IMR-90 (cell line): ENCODE data around the gene TK1.

Source experiments
- MAFK ChIP-seq: IDR thresholded peaks from 2 replicates; pipeline ENCODE4 v1.6.1; 2012; ENCODE audit warnings: low read depth, low read length, improper control_type of control experiment
- POLR2A ChIP-seq: IDR thresholded peaks from 2 replicates; pipeline ENCODE4 v1.6.1; 2012; ENCODE audit warnings: mild to moderate bottlenecking, low read depth, low read length
- RAD21 ChIP-seq: IDR thresholded peaks from 2 replicates; pipeline ENCODE4 v1.6.1; 2012; ENCODE audit warnings: low read length, improper control_type of control experiment
- TF ChIP-seq, protein P1 (sequence below): conservative IDR thresholded peaks from 2 replicates; pipeline ENCODE4 v1.5.1; 2012; ENCODE audit warnings: mild to moderate bottlenecking, low read depth, low read length, improper control_type of control experiment

DNA sequence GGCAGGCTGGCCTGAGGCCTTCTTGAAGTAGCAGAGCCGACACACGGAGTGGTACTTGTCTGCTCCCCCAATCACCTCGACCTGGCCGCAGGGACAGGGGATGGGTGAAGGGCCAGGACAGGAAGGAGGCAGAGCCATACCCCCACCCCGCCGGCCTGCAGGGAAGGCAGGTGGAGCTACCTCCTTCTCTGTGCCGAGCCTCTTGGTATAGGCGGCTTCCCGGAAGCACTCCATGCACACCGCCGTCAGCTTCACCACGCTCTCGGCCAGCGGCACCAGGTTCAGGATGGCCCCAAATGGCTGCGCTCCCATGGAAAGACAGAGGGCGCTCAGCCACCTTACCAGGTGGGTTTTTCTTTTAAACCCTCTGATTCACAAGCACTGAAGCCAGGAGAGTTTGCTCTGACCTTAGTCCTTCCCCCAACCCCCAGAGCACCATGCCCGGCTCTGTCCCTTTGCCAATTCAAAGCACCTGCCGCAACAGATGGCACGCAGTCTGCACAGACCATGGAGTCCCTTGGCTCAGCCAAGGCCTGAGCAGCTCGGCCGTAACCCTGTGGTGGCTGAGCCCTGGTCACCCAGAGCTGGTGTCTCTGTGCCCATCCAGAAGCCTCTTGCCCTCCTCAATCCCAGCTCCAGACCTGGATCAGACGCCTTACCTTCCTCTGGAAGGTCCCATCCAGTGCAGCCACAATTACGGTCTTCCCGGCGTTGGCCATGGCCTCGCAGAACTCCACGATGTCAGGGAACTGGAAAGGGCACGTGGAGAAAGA, 11.8 kb downstream of the TK1 start:
- TF ChIP-seq, protein P1, sequence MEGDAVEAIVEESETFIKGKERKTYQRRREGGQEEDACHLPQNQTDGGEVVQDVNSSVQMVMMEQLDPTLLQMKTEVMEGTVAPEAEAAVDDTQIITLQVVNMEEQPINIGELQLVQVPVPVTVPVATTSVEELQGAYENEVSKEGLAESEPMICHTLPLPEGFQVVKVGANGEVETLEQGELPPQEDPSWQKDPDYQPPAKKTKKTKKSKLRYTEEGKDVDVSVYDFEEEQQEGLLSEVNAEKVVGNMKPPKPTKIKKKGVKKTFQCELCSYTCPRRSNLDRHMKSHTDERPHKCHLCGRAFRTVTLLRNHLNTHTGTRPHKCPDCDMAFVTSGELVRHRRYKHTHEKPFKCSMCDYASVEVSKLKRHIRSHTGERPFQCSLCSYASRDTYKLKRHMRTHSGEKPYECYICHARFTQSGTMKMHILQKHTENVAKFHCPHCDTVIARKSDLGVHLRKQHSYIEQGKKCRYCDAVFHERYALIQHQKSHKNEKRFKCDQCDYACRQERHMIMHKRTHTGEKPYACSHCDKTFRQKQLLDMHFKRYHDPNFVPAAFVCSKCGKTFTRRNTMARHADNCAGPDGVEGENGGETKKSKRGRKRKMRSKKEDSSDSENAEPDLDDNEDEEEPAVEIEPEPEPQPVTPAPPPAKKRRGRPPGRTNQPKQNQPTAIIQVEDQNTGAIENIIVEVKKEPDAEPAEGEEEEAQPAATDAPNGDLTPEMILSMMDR = no peak
- no peak for TF ChIP-seq POLR2A
- TF ChIP-seq MAFK = no peak
- TF ChIP-seq RAD21 = no peak
